C4-2B (cell line): ENCODE measurements around the gene REXO2.

Experiments used
- ZFX ChIP-seq: fragments of 450-650 bp; IDR thresholded peaks from 2 replicates; pipeline ENCODE4 v1.6.1; 2017
- TF ChIP-seq, protein P1 (sequence below): fragments of 450-650 bp; conservative IDR thresholded peaks from 2 replicates; pipeline ENCODE4 v1.5.1; 2017; ENCODE audit warnings: mild to moderate bottlenecking

- TF ChIP-seq, protein P1, sequence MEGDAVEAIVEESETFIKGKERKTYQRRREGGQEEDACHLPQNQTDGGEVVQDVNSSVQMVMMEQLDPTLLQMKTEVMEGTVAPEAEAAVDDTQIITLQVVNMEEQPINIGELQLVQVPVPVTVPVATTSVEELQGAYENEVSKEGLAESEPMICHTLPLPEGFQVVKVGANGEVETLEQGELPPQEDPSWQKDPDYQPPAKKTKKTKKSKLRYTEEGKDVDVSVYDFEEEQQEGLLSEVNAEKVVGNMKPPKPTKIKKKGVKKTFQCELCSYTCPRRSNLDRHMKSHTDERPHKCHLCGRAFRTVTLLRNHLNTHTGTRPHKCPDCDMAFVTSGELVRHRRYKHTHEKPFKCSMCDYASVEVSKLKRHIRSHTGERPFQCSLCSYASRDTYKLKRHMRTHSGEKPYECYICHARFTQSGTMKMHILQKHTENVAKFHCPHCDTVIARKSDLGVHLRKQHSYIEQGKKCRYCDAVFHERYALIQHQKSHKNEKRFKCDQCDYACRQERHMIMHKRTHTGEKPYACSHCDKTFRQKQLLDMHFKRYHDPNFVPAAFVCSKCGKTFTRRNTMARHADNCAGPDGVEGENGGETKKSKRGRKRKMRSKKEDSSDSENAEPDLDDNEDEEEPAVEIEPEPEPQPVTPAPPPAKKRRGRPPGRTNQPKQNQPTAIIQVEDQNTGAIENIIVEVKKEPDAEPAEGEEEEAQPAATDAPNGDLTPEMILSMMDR: no peak
- no peak for TF ChIP-seq ZFX
These were observed 13.1 kb downstream of the REXO2 start for GRCh38 chr11:114452399-114452798.
